HEK293T (cell line): ENCODE measurements around the gene C12orf54.

ENCODE experiments used
- ARNT ChIP-seq: fragments of 450-650 bp; IDR thresholded peaks from 2 replicates; pipeline ENCODE4 v1.6.1; 2017; ENCODE audit warnings: mild to moderate bottlenecking
- CTBP1 ChIP-seq: fragments of 450-650 bp; IDR thresholded peaks from 2 replicates; pipeline ENCODE4 v1.6.1; 2016; ENCODE audit warnings: borderline replicate concordance
- ELF4 ChIP-seq: fragments of 450-650 bp; IDR thresholded peaks from 2 replicates; pipeline ENCODE4 v1.6.1; 2017; ENCODE audit warnings: antibody characterized with exemption
- FOXA1 ChIP-seq: fragments of 450-650 bp; IDR thresholded peaks from 2 replicates; pipeline ENCODE4 v1.6.1; 2016; ENCODE audit warnings: mild to moderate bottlenecking
- NFRKB ChIP-seq: fragments of 450-650 bp; IDR thresholded peaks from 2 replicates; pipeline ENCODE4 v1.6.1; 2016; ENCODE audit warnings: mild to moderate bottlenecking, moderate library complexity
- SP1 ChIP-seq: fragments of 450-650 bp; IDR thresholded peaks from 2 replicates; pipeline ENCODE4 v1.6.1; 2017
- SUZ12 ChIP-seq: fragments of 450-650 bp; IDR thresholded peaks from 2 replicates; pipeline ENCODE4 v1.6.1; 2016; ENCODE audit warnings: mild to moderate bottlenecking
- TARDBP ChIP-seq: fragments of 450-650 bp; IDR thresholded peaks from 2 replicates; pipeline ENCODE4 v1.6.1; 2016
- TF ChIP-seq, protein P1 (sequence below): fragments of 450-650 bp; IDR thresholded peaks from 2 replicates; pipeline ENCODE4 v1.6.1; 2016

DNA sequence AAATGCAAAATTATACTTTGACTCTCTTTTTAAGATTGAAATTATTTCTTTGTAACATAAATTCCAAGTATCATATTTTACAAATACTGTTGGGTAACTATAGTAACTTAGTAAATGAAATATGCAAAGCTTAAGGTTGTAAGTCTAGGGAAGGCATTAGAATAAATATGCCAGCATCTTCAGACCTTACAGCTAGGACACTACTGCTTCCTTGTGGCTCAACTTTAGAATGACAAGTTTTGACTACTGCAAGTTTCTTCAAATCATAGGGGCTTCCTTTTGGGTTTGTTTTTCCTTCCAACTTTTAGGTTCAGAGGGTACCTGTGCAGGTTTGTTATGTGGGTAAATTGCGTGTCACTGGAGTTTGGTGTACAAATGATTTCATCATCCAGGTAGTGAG is 27.6 kb upstream of the C12orf54 start:
- TF ChIP-seq SUZ12 (no peak), FOXA1 (no peak), TARDBP (no peak), NFRKB (no peak), ELF4 (no peak), CTBP1 (no peak), SP1 (no peak), ARNT (no peak)
- TF ChIP-seq, protein P1, sequence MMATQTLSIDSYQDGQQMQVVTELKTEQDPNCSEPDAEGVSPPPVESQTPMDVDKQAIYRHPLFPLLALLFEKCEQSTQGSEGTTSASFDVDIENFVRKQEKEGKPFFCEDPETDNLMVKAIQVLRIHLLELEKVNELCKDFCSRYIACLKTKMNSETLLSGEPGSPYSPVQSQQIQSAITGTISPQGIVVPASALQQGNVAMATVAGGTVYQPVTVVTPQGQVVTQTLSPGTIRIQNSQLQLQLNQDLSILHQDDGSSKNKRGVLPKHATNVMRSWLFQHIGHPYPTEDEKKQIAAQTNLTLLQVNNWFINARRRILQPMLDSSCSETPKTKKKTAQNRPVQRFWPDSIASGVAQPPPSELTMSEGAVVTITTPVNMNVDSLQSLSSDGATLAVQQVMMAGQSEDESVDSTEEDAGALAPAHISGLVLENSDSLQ: no peak
